A673 (cell line): Measurements from ENCODE around the gene C1orf21. TPM values are rescaled to one million over a fixed set of nuclear protein-coding genes. Genes with fewer than 3 reads are reported as not detected.

ENCODE experiments used
- BruUV-seq: library from RNA; stranded (reverse); fragments of 400-500 nt; replicated peaks from 2 replicates; lab custom pipeline; 2021; lab: Mats Ljungman, UMichigan
- CTCF ChIA-PET: fragments of 300-600 bp; sonication (Branson Sonifier 250); formaldehyde crosslinking; loops from one replicate; lab custom pipeline; 2022; ENCODE audit warnings: antibody characterized with exemption; lab: Charles Lee
- POLR2A ChIA-PET: fragments of 300-600 bp; sonication (Branson Sonifier 250); formaldehyde crosslinking; loops from one replicate; lab custom pipeline; 2022; ENCODE audit warnings: antibody characterized with exemption; ENCODE audit not compliant: low non-redundant PET; lab: Charles Lee
- DNase-seq: peaks from one replicate; pipeline ENCODE4 v3.0.0-alpha.2; 2015; ENCODE audit warnings: low spot score
- H3K27ac ChIP-seq: fragments of 200-600 bp; sonication (generic); 2 replicates; pipeline ENCODE4 v1.5.1; 2016; ENCODE audit warnings: mixed run types, low read depth, mild to moderate bottlenecking, mixed read lengths, antibody characterized with exemption, low read length; ENCODE audit not compliant: poor library complexity, severe bottlenecking
- H3K27me3 ChIP-seq: fragments of 200-600 bp; sonication (generic); replicated peaks from 2 replicates; pipeline ENCODE4 v1.6.1; 2017; ENCODE audit warnings: mixed run types, low read depth, mild to moderate bottlenecking, mixed read lengths, antibody characterized with exemption, low read length; ENCODE audit not compliant: insufficient read depth, poor library complexity
- H3K36me3 ChIP-seq: fragments of 200-600 bp; sonication (generic); 2 replicates; pipeline ENCODE4 v1.6.1; 2016; ENCODE audit warnings: mixed run types, mild to moderate bottlenecking, mixed read lengths, antibody characterized with exemption, low read length; ENCODE audit not compliant: insufficient read depth, poor library complexity, severe bottlenecking
- H3K4me1 ChIP-seq: fragments of 200-600 bp; sonication (generic); 2 replicates; pipeline ENCODE4 v1.6.1; 2017; ENCODE audit warnings: mixed run types, mild to moderate bottlenecking, mixed read lengths, antibody characterized with exemption, low read length; ENCODE audit not compliant: insufficient read depth, poor library complexity, severe bottlenecking
- H3K4me3 ChIP-seq: fragments of 200-600 bp; sonication (generic); 2 replicates; pipeline ENCODE4 v1.5.1; 2016; ENCODE audit warnings: low read depth, mixed run types, mild to moderate bottlenecking, mixed read lengths, low read length; ENCODE audit not compliant: poor library complexity, severe bottlenecking
- H3K9me3 ChIP-seq: fragments of 200-600 bp; sonication (generic); 2 replicates; pipeline ENCODE4 v1.6.1; 2016; ENCODE audit warnings: mixed run types, low read depth, mild to moderate bottlenecking, mixed read lengths, antibody characterized with exemption, low read length; ENCODE audit not compliant: poor library complexity, severe bottlenecking
- CTCF ChIP-seq: fragments of 300-800, 200-600 bp; sonication (generic); conservative IDR thresholded peaks from 2 replicates; pipeline ENCODE4 v1.5.1; 2017; ENCODE audit warnings: low read depth, mild to moderate bottlenecking, antibody characterized with exemption, low read length, moderate library complexity, mixed read lengths
- EZH2 ChIP-seq: fragments of 200-600 bp; sonication (generic); IDR thresholded peaks from 2 replicates; pipeline ENCODE4 v1.6.1; 2017; ENCODE audit warnings: borderline replicate concordance, low read depth, mild to moderate bottlenecking, mixed read lengths, antibody characterized with exemption, low read length; ENCODE audit not compliant: poor library complexity, severe bottlenecking
- intact Hi-C: fragments of 100-400 bp; cut with micrococcal nuclease; formaldehyde crosslinking; loops from one replicate; pipeline ENCODE4 v1.10.0; 2022; ENCODE audit not compliant: unreplicated experiment
- total RNA-seq: library from RNA; stranded (reverse); gene quantifications from 2 replicates; pipeline ENCODE4 v1.2.3, GENCODE V29; 2021

C1orf21 gene
- total RNA-seq, 1 experiment from 2014 or later, result 31.3 TPM

- intact Hi-C loops, result no loop called here
Observed at GRCh38 chr1:184510110-184510509, 123.3 kb downstream of the C1orf21 start.

GRCh38 chr1:184512724-184513123, 125.9 kb downstream of the C1orf21 start:
- TF ChIP-seq CTCF, result no peak
- TF ChIP-seq EZH2, result no peak
- H3K4me3 ChIP-seq, result no peak overlapping the region
- H3K4me1 ChIP-seq, result peaks cover 8% of the 10 kb centered on the region
- no peak for DNase-seq
- ChIA-PET POLR2A (interaction anchor here (0.6 kb wide), 2 partner anchors 106 to 460 kb away, joined by 10 to 21 read pairs; no protein-coding TSS in a partner anchor), CTCF (no interaction called here)
- intact Hi-C loops, result no loop called here
- no TSS peak for BruUV-seq
- H3K9me3 ChIP-seq, result no peaks in the 10 kb centered on the region
- no peaks in the 10 kb centered on the region for H3K27me3 ChIP-seq
- no peaks in the 10 kb centered on the region for H3K36me3 ChIP-seq
- no peak overlapping the region for H3K27ac ChIP-seq

More at GRCh38 chr1:184510110-184510509, 123.3 kb downstream of the C1orf21 start:
- no peak for TF ChIP-seq CTCF
- TF ChIP-seq EZH2, result no peak
- DNase-seq, result no peak
- CTCF ChIA-PET, result no interaction called here
- H3K4me3 ChIP-seq, result no peak overlapping the region
- POLR2A ChIA-PET, result no interaction called here
- no peaks in the 10 kb centered on the region for H3K9me3 ChIP-seq
- H3K27ac ChIP-seq, result no peak overlapping the region
- H3K27me3 ChIP-seq, result no peaks in the 10 kb centered on the region
- H3K4me1 ChIP-seq, result peaks cover 14% of the 10 kb centered on the region
- BruUV-seq, result no TSS peak
- H3K36me3 ChIP-seq, result no peaks in the 10 kb centered on the region

- CTCF ChIA-PET, result no interaction called here
- Histone ChIP-seq H3K4me1 (peaks cover 4% of the 10 kb centered on the region), H3K4me3 (no peak overlapping the region), H3K27me3 (no peaks in the 10 kb centered on the region), H3K9me3 (no peaks in the 10 kb centered on the region), H3K36me3 (no peaks in the 10 kb centered on the region), H3K27ac (no peak overlapping the region)
- intact Hi-C loops, result no loop called here
- TF ChIP-seq EZH2 (no peak), CTCF (no peak)
- POLR2A ChIA-PET, result interaction anchor here (0.5 to 0.6 kb wide), 2 partner anchors 44 to 106 kb away, joined by 3 to 21 read pairs; no protein-coding TSS in a partner anchor
- BruUV-seq, result no TSS peak
- DNase-seq, result no peak
Observed at GRCh38 chr1:184513421-184513820, 126.6 kb downstream of the C1orf21 start.
